Lung (tissue), 12 donors: ENCODE measurements around the gene KCNK1. TPM values are rescaled to one million over a fixed set of nuclear protein-coding genes. Genes with fewer than 3 reads are reported as not detected.

Experiments used
- ATAC-seq: fragments of 200-7000 bp; cut with Tn5 transposase; one replicate; pipeline ENCODE4 v1.9.1; 2020; ENCODE audit warnings: moderate number of reproducible peaks; ENCODE audit not compliant: insufficient read depth, low FRiP score
- DNase-seq, 3 donors: peaks; one replicate each; pipeline ENCODE4 v3.0.0-alpha.2; 2013 to 2017
- H3K27ac ChIP-seq, 2 donors: one replicate each; pipeline ENCODE4 v1.5.1; 2013; ENCODE audit warnings: mild to moderate bottlenecking in 2 of 2, moderate library complexity in 2 of 2, control low read depth in 1 of 2, inconsistent platforms in 1 of 2, low read depth in 1 of 2, low read length in 1 of 2
- H3K27me3 ChIP-seq, 3 donors: one replicate each; pipeline ENCODE4 v1.5.1; 2013; ENCODE audit warnings: low read length in 2 of 3; ENCODE audit not compliant: control insufficient read depth in 3 of 3, insufficient read depth in 3 of 3
- H3K36me3 ChIP-seq, 4 donors: one replicate each; pipeline ENCODE4 v1.5.1; 2013; ENCODE audit warnings: low read length in 4 of 4, mild to moderate bottlenecking in 1 of 4, moderate library complexity in 1 of 4; ENCODE audit not compliant: control insufficient read depth in 4 of 4, insufficient read depth in 4 of 4
- H3K4me1 ChIP-seq, 5 donors: one replicate each; pipeline ENCODE4 v1.5.1; 2013; ENCODE audit warnings: low read length in 5 of 5, mild to moderate bottlenecking in 2 of 5, moderate library complexity in 1 of 5; ENCODE audit not compliant: control insufficient read depth in 5 of 5, insufficient read depth in 5 of 5
- H3K4me3 ChIP-seq: one replicate; pipeline ENCODE4 v1.5.1; 2013; ENCODE audit warnings: mild to moderate bottlenecking, control low read depth, moderate library complexity
- H3K9ac ChIP-seq, 2 donors: one replicate each; pipeline ENCODE4 v1.5.1; 2013; ENCODE audit warnings: low read length in 2 of 2, control low read depth in 1 of 2; ENCODE audit not compliant: insufficient read depth in 1 of 2
- H3K9me3 ChIP-seq, 4 donors: one replicate each; pipeline ENCODE4 v1.5.1; 2013; ENCODE audit warnings: low read length in 3 of 4, mild to moderate bottlenecking in 1 of 4, moderate library complexity in 1 of 4; ENCODE audit not compliant: control insufficient read depth in 4 of 4, insufficient read depth in 3 of 4
- CTCF ChIP-seq: IDR thresholded peaks from 2 replicates; pipeline ENCODE4 v1.5.1; 2012; ENCODE audit warnings: mild to moderate bottlenecking; ENCODE audit errors: control extremely low read depth, extremely low read depth
- WGBS, 2 donors: extraction: QIAGEN DNeasy Blood & Tissue Kit; methylation state at CpG; one replicate each; pipeline ENCODE4 v1.1.7; 2013; 5-methylcytosine and 5-hydroxymethylcytosine counted together
- polyA plus RNA-seq, 2 donors: library from polyadenylated mRNA; stranded (reverse); fragments of 200-250 nt; gene quantifications; one replicate each; pipeline ENCODE4 v1.2.1, GENCODE V29; 2013
- total RNA-seq, 2 donors: library from RNA; depleted of rRNA in 1 of 2; stranded (reverse); fragments of >200 nt in 1 of 2; gene quantifications; one replicate each; pipeline ENCODE4 v1.2.1, GENCODE V29; 2014 to 2021
- donor health status: control.
- donor health status: control.
- donor health status: Bipolar disorder and iron deficiency.
- donor health status: healthy.
- donor health status: DM: yes; HTN: yes; CAD: no.

The KCNK1 gene
- total and polyA plus RNA-seq, 4 donors = 8.9 to 13.1 (median 11.2) TPM

GRCh38 chr1:233661376-233662159 is 47.7 kb downstream of the KCNK1 start:
- WGBS, 2 donors = 91 to 92% methylated on average over 11 of the region's 11 CpGs
- ATAC-seq = no peak

GRCh38 chr1:233662575-233663304 is 48.8 kb downstream of the KCNK1 start:
- Histone ChIP-seq H3K27ac (no peak overlapping the region), H3K36me3 (no peaks in the 10 kb centered on the region), H3K9me3 (no peaks in the 10 kb centered on the region), H3K9ac (no peak overlapping the region), H3K27me3 (no peaks in the 10 kb centered on the region), H3K4me3 (no peak overlapping the region), H3K4me1 (no peaks in the 10 kb centered on the region)
- no peak for TF ChIP-seq CTCF
- ATAC-seq (no peak), DNase-seq (no peak)
- WGBS, 2 donors = 92 to 96% methylated on average over 8 of the region's 8 CpGs

More at GRCh38 chr1:233661376-233662159, 47.7 kb downstream of the KCNK1 start:
- Histone ChIP-seq H3K27ac (no peak overlapping the region), H3K27me3 (no peaks in the 10 kb centered on the region), H3K4me3 (no peak overlapping the region), H3K36me3 (no peaks in the 10 kb centered on the region), H3K9me3 (no peaks in the 10 kb centered on the region), H3K9ac (no peak overlapping the region), H3K4me1 (no peaks in the 10 kb centered on the region)
- no peak for TF ChIP-seq CTCF
- no peak for DNase-seq

DNA sequence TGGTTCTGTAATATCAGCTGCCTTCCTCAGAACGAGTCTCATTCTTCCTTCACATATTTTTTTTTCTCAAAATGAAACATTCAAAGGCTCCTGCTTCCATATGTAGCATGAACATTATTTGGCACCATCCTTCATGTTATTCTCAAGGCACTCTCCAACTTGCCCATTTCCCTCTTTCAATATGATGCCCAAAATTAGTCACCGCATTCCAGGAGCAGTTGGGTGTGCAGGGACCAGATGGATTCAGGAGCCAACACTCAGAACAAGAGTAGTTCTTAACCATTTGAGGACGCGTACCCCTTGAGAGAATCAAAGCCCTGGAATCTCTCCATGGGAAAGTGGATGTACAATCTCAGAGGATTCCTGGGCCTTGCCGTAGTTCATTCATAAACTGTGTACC is 50.3 kb downstream of the KCNK1 start:
- Histone ChIP-seq H3K27ac (no peak overlapping the region), H3K4me3 (no peak overlapping the region), H3K9ac (no peak overlapping the region), H3K4me1 (no peaks in the 10 kb centered on the region), H3K27me3 (no peaks in the 10 kb centered on the region), H3K36me3 (no peaks in the 10 kb centered on the region), H3K9me3 (no peaks in the 10 kb centered on the region)
- ATAC-seq (peak; percentile 17), DNase-seq (no peak)
- TF ChIP-seq CTCF = no peak
- 73 to 81% methylated on average over 5 of the region's 5 CpGs for WGBS, 2 donors
